NCI-H82 treated with DMSO at 0.1 percent for 48 hours (cell line): ENCODE measurements around the gene CYP26B1.
"Not testable (repeated sequence)": the region's sequence is repeated elsewhere in the genome, so short reads cannot be mapped to it uniquely, and the experiment has no call there.

Experiments used
- DNase-seq: peaks from one replicate; lab custom pipeline; 2025; ENCODE audit not compliant: unreplicated experiment; lab: John Stamatoyannopoulos, UW

CYP26B1 gene

DNA sequence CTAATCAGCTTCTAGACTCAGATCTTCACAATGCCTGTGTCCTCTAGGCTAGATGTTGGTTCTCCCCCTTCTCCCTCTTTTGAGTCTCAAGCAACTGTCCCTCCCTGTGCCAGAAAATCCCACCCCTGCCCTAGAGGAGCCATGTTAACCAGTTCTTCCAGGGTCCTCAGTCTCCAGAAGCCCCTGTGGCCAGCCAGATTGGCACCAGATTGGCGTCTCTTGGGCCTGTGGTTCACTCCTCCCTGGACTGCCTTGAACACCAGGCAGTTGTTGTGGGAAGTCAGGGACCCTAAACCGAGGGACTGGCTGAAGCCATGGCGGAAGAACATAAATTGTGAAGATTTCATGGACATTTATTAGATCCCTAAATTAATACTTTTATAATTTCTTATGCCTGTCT, 36.6 kb downstream of the CYP26B1 start:
- DNase-seq: no peak

DNA sequence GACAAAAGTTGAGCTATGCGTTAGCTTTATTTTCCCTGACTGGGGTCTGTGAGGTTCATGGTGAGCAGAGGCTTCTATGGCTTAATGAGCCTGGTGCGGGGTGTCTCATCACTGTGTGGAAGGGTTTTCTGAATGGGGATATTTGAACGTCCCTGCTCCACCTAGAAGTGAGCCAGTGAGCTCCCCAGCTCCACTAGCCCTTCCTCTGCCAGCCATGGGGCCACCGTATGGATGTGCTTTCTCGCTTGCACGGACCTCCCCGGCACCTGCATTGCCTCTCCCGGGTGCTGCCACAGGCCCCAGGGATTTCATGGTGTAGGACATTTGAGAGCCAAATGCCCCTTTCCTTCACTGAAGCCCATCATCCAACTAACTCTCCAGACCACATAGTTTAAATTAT, 37.8 kb downstream of the CYP26B1 start:
- DNase-seq: no peak

DNA sequence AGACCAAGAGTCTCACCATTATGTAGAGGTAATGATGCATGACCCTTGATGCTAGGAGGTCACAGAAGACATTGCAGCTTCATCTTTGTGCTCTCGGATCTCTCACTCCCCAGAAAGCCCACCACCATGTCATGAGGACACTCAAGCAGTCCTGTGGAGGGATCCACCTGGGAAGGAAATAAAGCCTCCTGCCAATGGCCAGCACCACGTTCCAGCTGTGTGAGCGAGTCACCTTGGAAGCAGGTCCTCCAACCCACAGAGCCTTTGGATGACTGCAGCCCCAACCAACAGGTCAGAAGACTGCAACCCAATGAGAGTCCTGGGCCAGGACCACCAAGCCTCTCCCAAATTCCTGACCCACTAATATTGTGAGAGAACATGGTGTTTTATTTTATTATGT, 38.4 kb downstream of the CYP26B1 start:
- no peak for DNase-seq

DNA sequence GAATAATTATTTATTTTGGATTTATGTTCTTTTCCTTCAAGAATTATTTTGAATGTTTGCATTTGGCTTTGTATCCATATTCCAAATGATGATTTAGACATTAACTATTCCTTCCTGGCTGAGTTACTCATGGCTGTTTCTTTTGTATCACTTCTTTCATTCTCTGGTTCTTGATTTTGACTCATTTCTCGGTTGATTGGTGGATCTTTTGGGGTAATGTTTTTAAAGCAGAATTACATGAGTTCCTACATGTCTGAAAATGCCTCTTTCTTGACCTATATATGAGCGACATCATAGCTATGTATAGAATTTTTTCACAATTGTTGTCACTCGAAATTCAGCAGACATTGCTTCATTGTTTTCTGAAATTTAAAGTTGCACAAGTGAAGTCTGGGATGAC, 39.5 kb downstream of the CYP26B1 start:
- DNase-seq: no peak

DNA sequence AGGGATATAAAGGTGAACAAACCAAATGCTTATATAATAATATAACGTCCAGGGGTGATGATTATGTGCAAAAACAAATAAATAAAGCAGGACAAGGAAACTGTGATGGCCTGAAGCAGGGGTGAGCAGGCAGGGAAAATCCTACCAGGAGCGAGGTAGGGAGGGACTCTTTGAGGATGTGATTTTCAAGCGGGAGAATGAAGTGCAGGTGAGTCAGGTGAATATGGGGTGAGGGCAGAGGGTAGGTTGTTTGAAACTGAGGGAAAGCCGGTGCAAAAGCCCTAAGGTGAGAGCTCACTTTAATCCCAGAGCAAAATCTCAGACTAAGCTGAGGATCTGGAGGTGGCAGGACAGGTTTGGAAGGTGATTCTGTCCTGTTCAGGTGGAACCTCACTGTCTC, 40.7 kb downstream of the CYP26B1 start:
- no peak for DNase-seq

DNA sequence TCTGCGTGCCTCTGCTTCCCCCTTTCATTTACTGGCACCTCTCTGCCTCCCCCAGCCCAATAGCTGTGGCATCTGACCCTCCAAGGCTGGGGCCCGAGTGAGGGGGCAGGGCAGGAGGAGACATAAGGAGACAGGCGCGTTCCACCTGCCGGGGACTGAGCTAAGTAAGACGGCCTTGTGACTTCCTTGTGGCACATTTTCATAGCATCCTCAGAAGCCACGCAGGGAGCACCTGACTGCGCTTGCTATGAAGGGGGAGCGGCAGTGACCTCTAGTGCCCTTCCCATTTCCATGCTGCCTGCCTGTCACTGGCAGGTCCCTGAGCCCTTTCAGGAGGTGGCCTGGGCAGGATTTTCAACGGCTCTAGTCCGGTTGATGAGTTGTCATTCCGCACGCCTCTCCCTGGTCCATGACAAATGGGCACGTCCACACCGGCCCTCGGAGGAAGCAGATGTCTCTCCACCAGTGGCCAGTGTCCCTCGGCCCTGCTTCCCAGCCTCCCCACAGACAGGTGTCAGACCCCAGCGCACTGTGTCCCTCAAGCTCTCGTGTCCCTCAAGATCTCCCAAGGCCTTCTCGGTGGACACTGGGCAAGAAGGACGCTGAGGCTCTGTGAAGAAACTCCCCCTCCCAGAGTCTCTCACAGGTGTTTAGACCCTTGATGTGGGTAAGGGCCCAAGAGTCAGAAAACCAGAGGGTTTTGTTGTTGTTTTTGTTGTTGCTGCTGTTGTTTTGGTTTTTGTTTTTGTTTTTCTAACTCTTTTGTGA, 42.7 kb downstream of the CYP26B1 start:
- DNase-seq: no peak

DNA sequence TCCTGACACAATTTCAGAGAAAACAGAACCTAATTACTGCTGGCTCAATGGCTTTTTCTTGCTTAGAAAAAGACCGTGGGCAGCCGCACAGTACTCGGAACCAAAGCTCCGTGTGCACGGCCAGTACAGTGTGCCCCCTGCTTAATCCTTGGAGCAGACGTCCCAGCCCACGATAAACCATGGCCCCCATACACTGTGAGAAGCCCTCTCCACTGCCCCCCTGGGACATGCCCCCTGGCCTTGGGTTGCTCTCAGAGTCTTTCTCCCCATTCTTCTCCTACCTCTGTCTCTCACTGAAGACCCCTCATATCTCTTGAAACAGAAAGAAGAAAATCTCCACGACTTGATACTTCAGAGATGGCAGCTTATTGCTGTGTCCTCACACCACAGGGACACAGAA, 44.0 kb downstream of the CYP26B1 start:
- no peak for DNase-seq

DNA sequence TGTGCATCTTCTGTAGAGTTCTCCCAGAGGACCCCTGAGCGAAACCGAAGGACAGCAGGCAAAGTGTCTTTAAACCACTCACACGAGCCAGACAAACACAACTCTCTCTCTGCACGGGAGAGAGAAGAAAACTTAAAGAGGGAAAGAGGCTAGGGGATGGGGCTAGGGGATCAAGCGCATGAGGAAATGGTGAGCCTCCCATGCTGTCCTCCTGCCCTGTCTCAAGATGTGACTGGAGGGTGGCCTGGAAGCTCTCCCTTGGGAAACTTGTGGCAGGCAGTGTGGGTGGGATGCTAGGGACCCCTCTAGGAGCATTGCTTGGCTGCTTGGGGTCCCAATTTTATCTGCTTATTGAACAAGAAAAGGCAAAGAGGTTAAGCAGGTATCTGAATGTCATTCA, 44.5 kb downstream of the CYP26B1 start:
- no peak for DNase-seq

DNA sequence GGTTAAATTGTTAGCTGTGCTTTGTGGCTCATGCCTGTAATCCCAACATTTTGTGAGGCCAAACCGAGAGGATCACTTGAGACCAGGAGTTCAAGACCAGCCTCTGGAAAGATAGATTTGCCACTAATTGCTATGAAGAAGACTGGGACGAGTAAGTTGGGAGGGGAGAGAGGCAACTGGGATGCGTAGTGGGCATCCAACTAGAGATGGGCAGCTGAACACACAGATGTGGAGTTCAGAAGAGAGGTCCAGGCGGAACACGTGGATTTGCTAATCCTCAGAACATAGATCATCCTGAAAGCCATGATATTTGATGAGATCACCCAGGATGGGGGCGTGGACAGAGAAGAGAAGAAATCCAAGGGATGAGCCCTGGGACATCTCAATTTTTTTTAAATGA, 48.7 kb downstream of the CYP26B1 start:
- DNase-seq: no peak

DNA sequence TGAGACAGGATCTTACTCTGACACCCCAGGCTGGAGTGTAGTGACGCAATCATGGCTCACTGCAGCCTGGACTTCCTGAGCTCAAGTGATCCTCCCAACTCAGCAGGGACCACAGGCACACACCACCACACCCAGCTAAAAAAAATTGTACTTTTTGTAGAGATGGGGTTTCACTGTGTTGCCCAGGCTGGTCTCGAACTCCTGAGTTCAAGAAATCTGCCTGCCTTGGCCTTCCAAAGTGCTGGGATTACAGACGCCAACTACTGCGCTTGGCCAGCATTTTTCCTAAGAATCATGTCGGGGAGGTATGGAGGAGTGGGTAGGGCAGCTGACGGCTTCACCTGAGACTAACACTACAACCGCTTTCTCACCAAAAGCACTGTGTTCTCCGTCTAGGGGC, 50.4 kb downstream of the CYP26B1 start:
- DNase-seq: no peak

DNA sequence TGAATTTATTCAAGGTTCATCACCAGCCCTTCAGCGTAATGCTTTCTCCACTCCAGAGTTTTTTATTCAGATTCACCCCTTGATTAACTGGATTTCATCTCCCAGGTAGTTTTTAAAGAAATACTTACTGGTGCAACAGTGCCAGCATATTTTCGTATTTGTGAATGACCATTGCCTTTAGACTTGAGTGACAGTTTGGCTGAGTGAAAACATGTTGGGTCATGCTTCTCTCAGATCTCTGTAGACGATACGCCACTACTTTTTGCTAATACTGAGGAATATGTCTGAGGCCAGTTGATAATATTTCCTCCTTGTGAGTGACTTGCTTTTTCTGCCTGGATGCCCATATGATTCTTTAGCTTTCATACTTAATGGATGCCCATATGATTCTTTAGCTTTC, 51.5 kb downstream of the CYP26B1 start:
- DNase-seq: no peak

DNA sequence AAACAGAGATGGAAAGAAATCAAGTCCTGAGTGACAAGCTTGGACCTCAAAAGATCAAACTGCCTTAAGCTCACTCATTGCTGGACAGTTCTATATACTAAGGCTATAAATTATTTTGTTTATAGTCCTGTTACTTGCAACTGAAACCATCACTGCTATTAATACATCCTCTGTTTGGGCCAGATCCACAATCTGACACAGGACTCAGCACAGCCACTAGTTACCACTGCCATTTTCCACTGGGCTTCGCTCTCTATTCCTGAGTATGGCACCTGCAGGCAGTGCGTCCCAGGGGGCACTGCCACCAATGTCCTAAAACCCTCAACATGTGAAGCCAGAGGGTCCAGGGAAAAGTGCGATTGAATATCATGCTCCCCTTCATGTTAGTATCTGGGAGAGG, 52.3 kb downstream of the CYP26B1 start:
- DNase-seq: no peak

DNA sequence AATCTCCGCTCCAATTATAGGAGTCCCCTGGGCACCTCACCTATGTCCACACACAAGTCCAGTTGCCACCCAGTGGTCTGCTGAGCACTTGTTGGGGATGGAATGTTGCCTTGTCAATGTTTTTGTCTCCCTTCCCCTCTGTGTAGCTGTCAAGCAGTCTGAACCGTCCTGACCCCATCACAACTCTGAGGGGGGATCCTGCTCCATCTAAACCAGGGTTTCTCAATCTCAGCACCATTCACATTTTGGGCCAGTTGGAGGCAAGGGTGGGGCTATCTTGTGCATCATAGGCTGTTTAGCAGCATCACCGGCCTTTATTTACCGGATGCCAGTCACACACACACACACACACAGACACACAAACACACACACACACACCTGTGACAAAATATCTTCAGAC, 53.0 kb downstream of the CYP26B1 start:
- no peak for DNase-seq

DNA sequence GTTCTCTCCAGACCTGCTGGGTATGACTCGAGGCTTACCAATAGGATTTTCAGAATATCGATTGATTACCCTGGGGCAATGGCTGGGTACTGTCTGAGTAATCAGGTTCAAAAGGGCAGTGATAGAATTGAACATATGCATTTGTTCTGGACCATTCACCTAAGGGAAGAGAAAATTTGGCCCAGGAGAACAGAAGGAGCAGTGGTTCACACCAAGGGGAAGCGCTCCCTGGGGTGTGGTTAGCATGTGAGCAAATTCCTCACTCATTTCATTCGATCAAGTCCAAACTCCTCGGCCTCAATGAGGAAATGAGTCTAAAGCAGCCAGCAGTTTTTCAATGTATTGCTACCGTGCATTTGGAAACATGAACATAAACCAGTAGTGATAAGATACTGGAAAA, 55.6 kb downstream of the CYP26B1 start:
- DNase-seq: no peak

DNA sequence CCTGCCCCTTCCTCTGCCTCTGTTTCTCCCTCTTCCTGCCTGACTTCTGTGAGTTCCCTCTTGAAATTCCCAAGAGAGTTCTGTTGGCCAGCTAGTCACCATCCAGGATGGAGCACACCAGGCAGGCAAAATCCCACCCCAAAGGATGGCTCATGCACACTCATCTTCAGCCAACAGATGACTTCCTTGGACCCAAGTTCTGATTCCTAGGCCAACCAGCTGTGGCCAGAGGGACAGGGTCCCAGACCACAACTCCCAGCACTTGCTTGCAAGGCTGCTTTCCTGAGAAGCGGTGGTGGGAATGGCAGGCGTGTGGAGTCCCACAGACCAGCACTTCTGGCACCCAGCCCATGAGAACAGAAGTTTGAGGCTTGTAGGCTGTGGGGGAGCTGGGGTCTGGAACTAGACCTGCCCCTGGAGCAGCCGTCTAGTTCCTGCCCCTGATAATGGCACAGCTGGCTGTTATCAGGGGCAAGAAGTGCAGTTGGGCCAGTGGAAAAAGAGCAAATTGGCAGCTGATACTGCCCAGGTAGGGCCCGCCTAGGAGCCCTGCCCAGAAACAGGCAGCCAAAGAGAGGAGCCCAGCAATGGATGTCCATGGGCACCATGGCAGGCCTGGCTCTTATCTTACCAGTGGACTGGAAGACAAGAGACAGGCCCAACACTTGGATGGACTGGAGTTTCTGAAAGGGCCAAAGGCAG, 56.7 kb downstream of the CYP26B1 start:
- DNase-seq: no peak

DNA sequence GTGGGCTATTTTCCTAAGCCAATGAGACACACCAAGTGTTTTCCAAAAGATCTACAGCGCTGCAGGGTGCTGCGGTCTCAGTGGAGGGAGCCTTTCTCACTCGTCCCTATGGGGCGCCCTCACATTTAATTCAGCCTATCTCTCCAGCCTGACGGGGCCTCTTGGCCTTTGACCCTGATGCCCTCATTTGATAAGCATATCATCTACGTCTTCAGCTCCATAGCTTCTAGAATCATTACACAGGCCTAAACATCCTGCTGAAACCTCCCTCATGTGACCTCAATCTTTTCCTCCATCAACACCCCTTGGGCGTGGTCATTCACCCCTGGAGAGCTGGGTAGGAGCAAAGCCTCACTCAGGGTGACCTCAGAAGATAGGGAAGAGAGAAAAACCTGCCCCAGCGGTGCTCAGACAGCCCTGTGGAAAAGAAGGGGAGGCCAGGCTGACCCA, 57.4 kb downstream of the CYP26B1 start:
- DNase-seq: no peak

DNA sequence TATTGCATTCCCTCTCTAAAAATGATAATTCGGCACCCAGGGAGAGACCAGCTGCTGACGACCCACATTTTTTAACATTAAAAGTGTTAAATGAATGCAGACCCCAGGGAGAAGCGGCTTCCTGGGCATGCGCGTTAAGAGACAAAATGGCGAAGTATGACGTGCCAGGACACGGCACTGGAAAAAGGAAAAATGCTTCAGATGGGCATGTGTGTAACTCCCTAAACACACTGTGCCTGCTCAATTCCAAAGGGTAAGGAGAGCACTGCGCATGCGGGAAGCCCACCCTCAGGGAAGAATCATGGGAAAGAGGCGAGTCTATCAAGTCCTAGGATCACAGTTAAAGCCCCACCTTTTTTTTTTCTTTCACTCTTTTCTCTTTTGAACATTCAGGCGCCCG, 58.1 kb downstream of the CYP26B1 start:
- no peak for DNase-seq

DNA sequence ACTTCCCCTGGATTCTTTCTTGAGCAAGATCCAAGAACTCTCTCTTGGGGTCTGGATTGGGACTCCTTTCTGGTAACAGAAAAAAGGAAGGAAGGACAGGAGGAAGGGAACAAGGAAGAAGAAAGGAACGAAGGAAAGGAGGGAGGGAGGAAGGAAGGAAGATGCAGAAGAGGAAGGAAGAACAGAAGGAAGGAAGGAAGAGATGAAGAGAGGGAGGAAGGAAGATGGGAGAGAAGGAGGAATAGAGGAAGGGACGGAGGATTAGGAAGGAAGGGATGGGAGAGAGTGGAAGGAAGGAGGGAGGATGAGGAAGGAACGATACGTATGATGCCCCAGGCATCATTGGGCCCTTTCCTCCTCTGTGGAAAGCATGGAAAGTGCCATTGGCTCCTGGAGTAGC, 58.6 kb downstream of the CYP26B1 start:
- no peak for DNase-seq

DNA sequence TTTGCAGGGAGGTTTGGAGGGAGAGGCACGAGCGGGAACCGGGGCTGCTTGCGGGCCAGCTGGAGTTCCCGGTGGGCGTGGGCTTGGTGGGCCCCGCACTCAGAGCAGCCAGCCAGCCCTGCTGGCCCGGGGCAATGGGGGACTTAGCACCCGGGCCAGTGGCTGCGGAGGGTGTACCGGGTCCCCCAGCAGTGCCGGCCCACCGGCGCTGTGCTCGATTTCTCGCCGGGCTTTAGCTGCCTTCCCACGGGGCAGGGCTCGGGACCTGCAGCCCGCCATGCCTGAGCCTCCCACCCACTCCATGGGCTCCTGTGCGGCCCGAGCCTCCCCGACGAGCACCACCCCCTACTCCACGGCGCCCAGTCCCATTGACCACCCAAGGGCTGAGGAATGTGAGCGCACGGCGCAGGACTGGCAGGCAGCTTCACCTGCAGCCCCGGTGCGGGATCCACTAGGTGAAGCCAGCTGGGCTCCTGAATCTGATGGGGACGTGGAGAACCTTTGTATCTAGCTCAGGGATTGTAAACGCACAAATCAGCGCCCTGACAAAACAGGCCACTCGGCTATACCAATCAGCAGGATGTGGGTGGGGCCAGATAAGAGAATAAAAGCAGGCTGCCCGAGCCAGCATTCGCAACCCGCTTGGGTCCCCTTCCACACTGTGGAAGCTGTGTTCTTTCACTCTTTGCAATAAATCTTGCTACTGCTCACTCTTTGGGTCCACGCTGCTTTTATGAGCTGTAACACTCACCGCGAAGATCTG, 60.6 kb downstream of the CYP26B1 start:
- not testable (repeated sequence) for DNase-seq

DNA sequence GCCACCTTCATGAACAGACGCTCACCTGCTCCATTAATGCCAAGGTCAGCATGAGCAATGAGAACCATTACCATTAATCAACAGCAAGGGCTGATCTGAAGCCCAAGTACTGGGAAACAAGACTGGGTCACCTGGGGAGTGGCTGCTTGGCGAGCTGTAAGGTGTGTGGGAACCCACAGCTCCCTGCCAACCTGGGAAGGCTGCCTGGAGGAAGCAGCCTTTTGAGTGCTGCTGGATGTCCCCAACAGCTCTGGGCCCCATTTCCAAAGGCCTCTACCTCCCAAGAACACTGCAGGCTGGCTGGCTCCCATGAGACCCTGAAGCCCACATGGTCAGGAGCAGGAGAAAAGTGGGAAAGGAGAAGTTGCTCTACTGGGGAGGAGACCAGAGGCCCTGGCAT, 62.1 kb downstream of the CYP26B1 start:
- no peak for DNase-seq

DNA sequence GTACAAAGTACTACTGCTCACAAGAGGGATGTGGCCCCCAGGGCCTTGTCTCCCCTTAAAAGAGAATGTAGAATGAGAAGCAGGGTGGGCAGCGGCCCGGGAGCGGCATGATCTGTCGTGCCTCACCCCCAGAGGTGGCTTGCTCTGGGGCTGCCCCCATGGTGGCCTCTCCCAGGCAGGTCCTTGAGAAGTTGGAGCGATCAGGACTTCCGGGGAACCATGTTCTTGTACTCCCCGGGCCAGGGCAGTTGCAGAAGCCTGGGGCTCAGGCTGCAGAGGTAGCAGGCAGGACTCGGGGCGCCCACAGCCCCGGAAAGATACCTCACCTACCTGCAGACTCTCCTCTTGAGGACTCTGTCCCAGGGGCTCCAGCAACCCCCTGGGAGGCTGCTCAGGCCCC, 62.6 kb downstream of the CYP26B1 start:
- no peak for DNase-seq

DNA sequence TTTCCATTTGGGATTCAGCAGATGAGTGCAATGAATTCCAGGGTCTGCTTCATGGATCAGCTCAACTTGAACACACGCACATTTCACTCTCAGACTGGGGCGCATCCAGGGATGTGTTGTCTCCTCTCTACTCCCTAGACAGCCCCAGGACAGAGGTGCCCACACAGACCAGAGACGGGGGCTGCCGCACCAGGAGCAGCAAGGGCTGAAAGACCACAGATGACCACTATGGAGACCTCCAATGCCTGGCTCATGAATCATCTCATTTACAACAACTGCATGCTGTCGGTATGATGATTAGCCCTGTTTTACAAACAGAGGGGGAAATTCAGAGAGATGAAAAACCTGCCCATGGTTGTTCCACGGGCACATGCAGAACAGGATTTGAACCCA, 63.1 kb downstream of the CYP26B1 start:
- no peak for DNase-seq
